ENCODE results near the gene KDM6B. TPM values are rescaled to one million over a fixed set of nuclear protein-coding genes. Genes with fewer than 3 reads are reported as not detected.

Gene KDM6B, protein sequence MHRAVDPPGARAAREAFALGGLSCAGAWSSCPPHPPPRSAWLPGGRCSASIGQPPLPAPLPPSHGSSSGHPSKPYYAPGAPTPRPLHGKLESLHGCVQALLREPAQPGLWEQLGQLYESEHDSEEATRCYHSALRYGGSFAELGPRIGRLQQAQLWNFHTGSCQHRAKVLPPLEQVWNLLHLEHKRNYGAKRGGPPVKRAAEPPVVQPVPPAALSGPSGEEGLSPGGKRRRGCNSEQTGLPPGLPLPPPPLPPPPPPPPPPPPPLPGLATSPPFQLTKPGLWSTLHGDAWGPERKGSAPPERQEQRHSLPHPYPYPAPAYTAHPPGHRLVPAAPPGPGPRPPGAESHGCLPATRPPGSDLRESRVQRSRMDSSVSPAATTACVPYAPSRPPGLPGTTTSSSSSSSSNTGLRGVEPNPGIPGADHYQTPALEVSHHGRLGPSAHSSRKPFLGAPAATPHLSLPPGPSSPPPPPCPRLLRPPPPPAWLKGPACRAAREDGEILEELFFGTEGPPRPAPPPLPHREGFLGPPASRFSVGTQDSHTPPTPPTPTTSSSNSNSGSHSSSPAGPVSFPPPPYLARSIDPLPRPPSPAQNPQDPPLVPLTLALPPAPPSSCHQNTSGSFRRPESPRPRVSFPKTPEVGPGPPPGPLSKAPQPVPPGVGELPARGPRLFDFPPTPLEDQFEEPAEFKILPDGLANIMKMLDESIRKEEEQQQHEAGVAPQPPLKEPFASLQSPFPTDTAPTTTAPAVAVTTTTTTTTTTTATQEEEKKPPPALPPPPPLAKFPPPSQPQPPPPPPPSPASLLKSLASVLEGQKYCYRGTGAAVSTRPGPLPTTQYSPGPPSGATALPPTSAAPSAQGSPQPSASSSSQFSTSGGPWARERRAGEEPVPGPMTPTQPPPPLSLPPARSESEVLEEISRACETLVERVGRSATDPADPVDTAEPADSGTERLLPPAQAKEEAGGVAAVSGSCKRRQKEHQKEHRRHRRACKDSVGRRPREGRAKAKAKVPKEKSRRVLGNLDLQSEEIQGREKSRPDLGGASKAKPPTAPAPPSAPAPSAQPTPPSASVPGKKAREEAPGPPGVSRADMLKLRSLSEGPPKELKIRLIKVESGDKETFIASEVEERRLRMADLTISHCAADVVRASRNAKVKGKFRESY (N-terminal part only)
- total RNA-seq (2021) (41.3 and 41.8 TPM in 2 replicates), Bru-seq, nascent RNA (percentile 73 among the genes with signal in this experiment), BruChase-seq, experiment 1, labeled RNA remaining after a 2-hour chase (percentile 93 among the genes with signal in this experiment), BruChase-seq, experiment 2, labeled RNA remaining after a 6-hour chase (percentile 95 among the genes with signal in this experiment)
- long read RNA-seq, partial matches to known transcripts: 9 of 19 reads
- long read RNA-seq, other reads (novel, unspliced or antisense): 10 of 19 reads

DNA sequence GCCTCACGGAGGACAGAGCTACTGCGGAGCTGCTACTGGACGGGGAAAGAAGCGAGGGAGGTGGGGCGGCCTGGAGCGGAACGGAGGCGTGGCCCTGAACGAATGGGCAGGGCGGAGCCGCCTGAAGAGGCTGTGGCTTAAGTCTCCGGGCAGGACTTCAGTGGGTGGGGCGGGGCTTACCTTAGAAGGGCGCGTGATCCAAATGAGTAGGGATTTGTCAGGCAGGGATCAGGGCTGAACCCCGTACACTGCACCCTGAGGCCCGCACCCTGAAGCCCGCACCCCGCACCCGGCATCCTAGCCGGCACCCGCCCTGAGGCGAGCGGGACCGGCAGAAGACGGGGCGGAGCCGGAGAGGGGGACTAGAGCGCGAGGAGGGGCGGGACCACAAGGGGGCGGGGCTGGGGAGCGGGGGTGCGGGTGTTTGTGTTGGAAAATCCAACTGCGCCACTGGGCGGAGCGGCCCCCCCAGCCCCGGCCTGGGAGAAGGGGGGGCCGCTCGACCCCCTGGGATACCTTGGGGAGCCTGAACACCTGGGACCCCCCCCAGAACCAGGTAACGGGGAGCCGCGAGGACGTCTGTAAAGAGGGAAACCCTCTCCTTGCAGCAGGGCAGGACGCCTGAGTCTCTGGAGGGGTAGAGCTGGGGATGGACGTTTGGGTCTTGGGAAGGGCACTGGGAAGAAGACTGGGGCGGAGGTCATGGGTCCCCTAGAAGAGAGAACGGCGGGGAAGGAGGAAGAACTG lies at the start of gene KDM6B:
Gene KDM6B, plus strand, starts transcription at position 423 of the 747 bp plus-strand sequence. CDS start 11,338 bp downstream, outside the sequence.
- Histone ChIP-seq H3K4me3 (peak within 1 kb of the TSS; percentile 82), H3F3A (ENCODE audit: insufficient read depth, low read depth) (peaks cover 13% of the 10 kb centered on the region; the same call in 1 of the 2 replicates), H3K4me2 (peak within 1 kb of the TSS; percentile 88), H3K27ac (0 out of 2 replicates have a peak within 1 kb of the TSS, but pooled peaks have one; percentile 23), H3K27me3 (ENCODE audit: insufficient read depth, low read depth) (no peaks in the 10 kb centered on the region), H3K79me2 (ENCODE audit: low read depth) (no peaks in the 10 kb centered on the region), H3K9me3 (ENCODE audit: insufficient read depth, low read depth) (no peaks in the 10 kb centered on the region), H3K4me1 (replicated peaks; ENCODE audit: insufficient read depth) (peaks cover 15% of the 10 kb centered on the region), H2AFZ (peak within 1 kb of the TSS; percentile 73), H4K20me1 (ENCODE audit: insufficient read depth) (no peaks in the 10 kb centered on the region), H3K9me2 (ENCODE audit: insufficient read depth) (no peaks in the 10 kb centered on the region), H3K36me3 (ENCODE audit: low read depth) (no peaks in the 10 kb centered on the region)
- no TSS peak for BruUV-seq (replicated peaks)
- intact Hi-C loops (cut with micrococcal nuclease; ENCODE audit: unreplicated experiment): no loop called here
- no peak for TF ChIP-seq EZH2 (IDR thresholded peaks at IDR 0.05; ENCODE audit: low read depth)
- TF ChIP-seq, protein P1, sequence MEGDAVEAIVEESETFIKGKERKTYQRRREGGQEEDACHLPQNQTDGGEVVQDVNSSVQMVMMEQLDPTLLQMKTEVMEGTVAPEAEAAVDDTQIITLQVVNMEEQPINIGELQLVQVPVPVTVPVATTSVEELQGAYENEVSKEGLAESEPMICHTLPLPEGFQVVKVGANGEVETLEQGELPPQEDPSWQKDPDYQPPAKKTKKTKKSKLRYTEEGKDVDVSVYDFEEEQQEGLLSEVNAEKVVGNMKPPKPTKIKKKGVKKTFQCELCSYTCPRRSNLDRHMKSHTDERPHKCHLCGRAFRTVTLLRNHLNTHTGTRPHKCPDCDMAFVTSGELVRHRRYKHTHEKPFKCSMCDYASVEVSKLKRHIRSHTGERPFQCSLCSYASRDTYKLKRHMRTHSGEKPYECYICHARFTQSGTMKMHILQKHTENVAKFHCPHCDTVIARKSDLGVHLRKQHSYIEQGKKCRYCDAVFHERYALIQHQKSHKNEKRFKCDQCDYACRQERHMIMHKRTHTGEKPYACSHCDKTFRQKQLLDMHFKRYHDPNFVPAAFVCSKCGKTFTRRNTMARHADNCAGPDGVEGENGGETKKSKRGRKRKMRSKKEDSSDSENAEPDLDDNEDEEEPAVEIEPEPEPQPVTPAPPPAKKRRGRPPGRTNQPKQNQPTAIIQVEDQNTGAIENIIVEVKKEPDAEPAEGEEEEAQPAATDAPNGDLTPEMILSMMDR (conservative IDR thresholded peaks at IDR 0.05): no peak
- CTCF ChIA-PET: interaction anchor here (0.7 kb wide), 2 partner anchors 116 to 524 kb away, joined by 3 to 32 read pairs; no protein-coding TSS in a partner anchor
- DNase-seq: peak; percentile 71 to 94
- POLR2A ChIA-PET (ENCODE audit: unreplicated experiment): interaction anchor here (0.5 to 0.7 kb wide), 3 partner anchors 66 to 1843 kb away, joined by 3 to 31 read pairs (median 8); no protein-coding TSS in a partner anchor

DNA sequence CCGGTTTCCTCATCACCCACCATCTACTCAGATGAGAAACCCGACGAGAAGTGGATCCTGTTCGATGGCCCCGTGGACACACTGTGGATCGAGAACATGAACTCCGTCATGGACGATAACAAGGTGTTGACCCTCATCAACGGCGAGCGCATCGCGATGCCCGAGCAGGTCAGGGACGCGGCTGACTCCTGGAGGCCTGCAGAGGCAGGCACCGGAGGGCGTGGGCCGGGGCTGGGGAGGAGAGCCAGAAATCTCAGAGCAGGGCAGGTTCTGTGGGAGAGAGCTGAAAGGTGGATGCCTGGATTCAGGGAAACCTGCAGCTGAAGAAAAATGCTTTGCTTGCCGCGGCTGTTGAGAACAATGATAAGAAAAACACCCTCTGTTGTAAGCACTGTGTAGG lies 47.2 kb upstream of the KDM6B start:
- H3K27ac ChIP-seq: no peak overlapping the region
- H3K79me2 ChIP-seq (ENCODE audit: low read depth): no peaks in the 10 kb centered on the region
- no peak overlapping the region for H3K4me2 ChIP-seq
- no peaks in the 10 kb centered on the region; the same call in 1 of the 2 replicates for H3F3A ChIP-seq (ENCODE audit: insufficient read depth, low read depth)
- ChIA-PET POLR2A (ENCODE audit: unreplicated experiment) (no interaction called here), CTCF (no interaction called here)
- no peak overlapping the region for H3K4me3 ChIP-seq
- intact Hi-C loops (cut with micrococcal nuclease; ENCODE audit: unreplicated experiment): no loop called here
- H3K36me3 ChIP-seq (ENCODE audit: low read depth): no peaks in the 10 kb centered on the region
- BruUV-seq (replicated peaks): no TSS peak
- H3K27me3 ChIP-seq (ENCODE audit: insufficient read depth, low read depth): no peaks in the 10 kb centered on the region
- no peaks in the 10 kb centered on the region for H3K9me2 ChIP-seq (ENCODE audit: insufficient read depth)
- no peaks in the 10 kb centered on the region for H3K4me1 ChIP-seq (replicated peaks; ENCODE audit: insufficient read depth)
- H4K20me1 ChIP-seq (ENCODE audit: insufficient read depth): no peaks in the 10 kb centered on the region
- H2AFZ ChIP-seq: no peak overlapping the region
- H3K9me3 ChIP-seq (ENCODE audit: insufficient read depth, low read depth): no peaks in the 10 kb centered on the region
- no peak for DNase-seq
- no peak for TF ChIP-seq EZH2 (IDR thresholded peaks at IDR 0.05; ENCODE audit: low read depth)
- TF ChIP-seq, protein P1 (conservative IDR thresholded peaks at IDR 0.05): no peak

All from PC-9 (cell line).